COLO829 (cell line): Measurements from ENCODE around the gene ATP9A.
"Not testable (repeated sequence)": the region's sequence is repeated elsewhere in the genome, so short reads cannot be mapped to it uniquely, and the experiment has no call there.

Source experiments
- DNase-seq: peaks from one replicate; pipeline ENCODE4 v3.0.0; 2012; ENCODE audit warnings: low spot score

ATP9A gene

GRCh38 chr20:51796340-51796739 lies 28.1 kb upstream of the ATP9A start:
- DNase-seq, result no peak

GRCh38 chr20:51792960-51793359 lies 24.8 kb upstream of the ATP9A start:
- DNase-seq, result no peak

GRCh38 chr20:51791626-51792025 lies 23.4 kb upstream of the ATP9A start:
- no peak for DNase-seq

- no peak for DNase-seq
Observed at GRCh38 chr20:51790256-51790655, 22.1 kb upstream of the ATP9A start.

GRCh38 chr20:51789434-51789833 lies 21.2 kb upstream of the ATP9A start:
- no peak for DNase-seq

- DNase-seq, result no peak
Observed at GRCh38 chr20:51788822-51789221, 20.6 kb upstream of the ATP9A start.

GRCh38 chr20:51784299-51784698 lies 16.1 kb upstream of the ATP9A start:
- DNase-seq, result no peak

GRCh38 chr20:51778229-51778759 lies 10.1 kb upstream of the ATP9A start:
- not testable (repeated sequence) for DNase-seq

- DNase-seq, result no peak
Observed at GRCh38 chr20:51775241-51775640, 7.1 kb upstream of the ATP9A start.

GRCh38 chr20:51772236-51772635 lies 4.0 kb upstream of the ATP9A start:
- no peak for DNase-seq

- DNase-seq, result no peak
Observed at GRCh38 chr20:51769976-51770615, 1.9 kb upstream of the ATP9A start.

- DNase-seq, result no peak
Observed at GRCh38 chr20:51768759-51769517, 748 bp upstream of the ATP9A start.

GRCh38 chr20:51766994-51767866 lies 960 bp downstream of the ATP9A start:
- DNase-seq, result no peak

GRCh38 chr20:51765381-51765780 lies 2.8 kb downstream of the ATP9A start:
- not testable (repeated sequence) for DNase-seq

GRCh38 chr20:51763965-51764602 lies 4.1 kb downstream of the ATP9A start:
- DNase-seq, result no peak

GRCh38 chr20:51760905-51761546 lies 7.2 kb downstream of the ATP9A start:
- DNase-seq, result peak; percentile 79

GRCh38 chr20:51759769-51760510 lies 8.2 kb downstream of the ATP9A start:
- DNase-seq, result no peak

- no peak for DNase-seq
Observed at GRCh38 chr20:51758978-51759544, 9.1 kb downstream of the ATP9A start.

GRCh38 chr20:51757226-51757625 lies 11.0 kb downstream of the ATP9A start:
- DNase-seq, result no peak

- DNase-seq, result no peak
Observed at GRCh38 chr20:51756653-51757052, 11.5 kb downstream of the ATP9A start.
